AG08396 (cell line): ENCODE data around the gene MAP3K1.

Source experiments
- DNase-seq: peaks from one replicate; pipeline ENCODE4 v3.0.0; 2012; ENCODE audit warnings: low spot score, mixed read lengths

The MAP3K1 gene

GRCh38 chr5:56849671-56850070 is 34.3 kb downstream of the MAP3K1 start:
- no peak for DNase-seq

GRCh38 chr5:56850423-56850822 is 35.1 kb downstream of the MAP3K1 start:
- no peak for DNase-seq

- no peak for DNase-seq
These were observed 36.1 kb downstream of the MAP3K1 start for GRCh38 chr5:56851258-56851941.

- DNase-seq = no peak
These were observed 37.1 kb downstream of the MAP3K1 start for GRCh38 chr5:56852228-56853000.

- no peak for DNase-seq
These were observed 38.3 kb downstream of the MAP3K1 start for GRCh38 chr5:56853698-56854097.

- DNase-seq = no peak
These were observed 39.6 kb downstream of the MAP3K1 start for GRCh38 chr5:56854920-56855319.

- no peak for DNase-seq
These were observed 41.3 kb downstream of the MAP3K1 start for GRCh38 chr5:56856541-56857178.

GRCh38 chr5:56858777-56859442 is 43.6 kb downstream of the MAP3K1 start:
- DNase-seq = no peak

- DNase-seq = no peak
These were observed 46.6 kb downstream of the MAP3K1 start for GRCh38 chr5:56861893-56862485.

GRCh38 chr5:56862909-56863308 is 47.6 kb downstream of the MAP3K1 start:
- DNase-seq = no peak

- no peak for DNase-seq
These were observed 56.4 kb downstream of the MAP3K1 start for GRCh38 chr5:56871777-56872176.

GRCh38 chr5:56873056-56873455 is 57.7 kb downstream of the MAP3K1 start:
- DNase-seq = no peak

GRCh38 chr5:56876327-56876726 is 61.0 kb downstream of the MAP3K1 start:
- DNase-seq = no peak

GRCh38 chr5:56881571-56881970 is 66.2 kb downstream of the MAP3K1 start:
- DNase-seq = no peak

- DNase-seq = no peak
These were observed 78.1 kb downstream of the MAP3K1 start for GRCh38 chr5:56893251-56893951.

GRCh38 chr5:56896763-56897162 is 81.4 kb downstream of the MAP3K1 start:
- DNase-seq = no peak

- no peak for DNase-seq
These were observed 82.9 kb downstream of the MAP3K1 start for GRCh38 chr5:56898213-56898612.

- DNase-seq = peak; percentile 21
These were observed 85.0 kb downstream of the MAP3K1 start for GRCh38 chr5:56900395-56900794.

GRCh38 chr5:56900858-56901578 is 85.7 kb downstream of the MAP3K1 start:
- peak; percentile 39 for DNase-seq

- peak; percentile 76 for DNase-seq
These were observed 93.6 kb downstream of the MAP3K1 start for GRCh38 chr5:56908942-56909293.
